Activated CD8-positive, alpha-beta memory T cell treated with anti-CD3 and anti-CD28 coated beads for 48 hours (primary cell): Measurements from ENCODE around the gene SLC5A5.
A peak's percentile ranks its signal among the peaks of the same experiment; 100 is the strongest.
"Not testable (repeated sequence)": the region's sequence is repeated elsewhere in the genome, so short reads cannot be mapped to it uniquely, and the experiment has no call there.

Source experiments
- DNase-seq, 3 experiments: peaks; one replicate each; pipeline ENCODE4 v3.0.0-alpha.2; 2020; ENCODE audit warnings: low read depth in 2 of 3, low spot score in 2 of 3

Gene SLC5A5

GRCh38 chr19:17919122-17919521 lies 47.4 kb downstream of the SLC5A5 start:
- not testable (repeated sequence) for DNase-seq

DNA sequence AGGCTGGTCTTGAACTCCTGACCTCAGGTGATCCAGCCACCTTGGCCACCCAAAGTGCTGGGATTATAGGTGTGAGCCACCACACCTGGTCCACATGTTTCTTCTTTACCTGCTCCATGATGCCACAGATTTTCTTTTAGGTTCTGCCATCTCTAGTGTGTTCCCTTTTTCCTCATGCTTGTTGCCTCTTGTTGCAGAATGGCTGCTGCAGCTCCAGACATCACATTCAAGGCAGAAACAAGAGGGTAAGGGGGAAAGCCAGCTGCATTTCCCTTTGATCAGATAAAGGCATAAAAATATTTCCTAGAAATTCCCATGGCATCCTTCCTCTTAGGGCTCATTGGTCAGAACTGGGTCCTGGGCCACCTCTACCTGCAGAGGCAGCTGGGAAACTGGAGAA lies 48.8 kb downstream of the SLC5A5 start:
- no peak for DNase-seq

- DNase-seq, result no peak
Measured at GRCh38 chr19:17922138-17922537, 50.4 kb downstream of the SLC5A5 start.

GRCh38 chr19:17926044-17926443 lies 54.3 kb downstream of the SLC5A5 start:
- DNase-seq, result no peak

GRCh38 chr19:17929056-17929455 lies 57.3 kb downstream of the SLC5A5 start:
- no peak for DNase-seq

DNA sequence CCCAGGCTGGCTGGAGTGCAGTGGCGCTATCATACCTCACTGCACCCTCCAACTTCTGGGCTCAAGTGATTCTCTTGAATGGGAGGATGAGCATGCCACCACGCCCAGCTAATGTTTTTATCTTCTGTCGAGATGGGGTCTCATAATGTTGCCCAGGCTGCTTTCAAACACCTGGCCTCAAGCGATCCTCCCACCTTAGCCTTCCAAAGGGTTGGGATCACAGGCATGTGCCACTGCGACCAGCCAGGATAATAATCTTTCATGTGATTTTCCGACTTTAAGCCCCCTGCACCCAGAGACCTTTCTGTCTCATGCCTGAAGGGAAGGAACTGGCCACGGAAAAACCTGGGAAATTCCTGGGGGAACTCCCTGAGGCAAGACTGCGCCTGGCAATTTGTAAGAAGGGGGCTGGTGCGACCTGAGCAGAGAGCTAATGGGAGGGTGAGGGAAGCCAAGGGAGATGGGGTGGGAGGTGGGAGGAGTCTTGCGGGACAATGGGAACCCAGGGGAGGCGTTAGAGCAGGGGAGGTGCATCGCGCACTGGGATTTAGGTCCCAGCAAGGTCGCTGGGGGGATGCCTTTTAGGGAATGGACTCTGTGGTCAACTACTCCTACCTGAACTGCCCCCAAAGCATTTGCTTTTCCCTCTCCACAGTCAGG lies 59.9 kb downstream of the SLC5A5 start:
- DNase-seq, result no peak

DNA sequence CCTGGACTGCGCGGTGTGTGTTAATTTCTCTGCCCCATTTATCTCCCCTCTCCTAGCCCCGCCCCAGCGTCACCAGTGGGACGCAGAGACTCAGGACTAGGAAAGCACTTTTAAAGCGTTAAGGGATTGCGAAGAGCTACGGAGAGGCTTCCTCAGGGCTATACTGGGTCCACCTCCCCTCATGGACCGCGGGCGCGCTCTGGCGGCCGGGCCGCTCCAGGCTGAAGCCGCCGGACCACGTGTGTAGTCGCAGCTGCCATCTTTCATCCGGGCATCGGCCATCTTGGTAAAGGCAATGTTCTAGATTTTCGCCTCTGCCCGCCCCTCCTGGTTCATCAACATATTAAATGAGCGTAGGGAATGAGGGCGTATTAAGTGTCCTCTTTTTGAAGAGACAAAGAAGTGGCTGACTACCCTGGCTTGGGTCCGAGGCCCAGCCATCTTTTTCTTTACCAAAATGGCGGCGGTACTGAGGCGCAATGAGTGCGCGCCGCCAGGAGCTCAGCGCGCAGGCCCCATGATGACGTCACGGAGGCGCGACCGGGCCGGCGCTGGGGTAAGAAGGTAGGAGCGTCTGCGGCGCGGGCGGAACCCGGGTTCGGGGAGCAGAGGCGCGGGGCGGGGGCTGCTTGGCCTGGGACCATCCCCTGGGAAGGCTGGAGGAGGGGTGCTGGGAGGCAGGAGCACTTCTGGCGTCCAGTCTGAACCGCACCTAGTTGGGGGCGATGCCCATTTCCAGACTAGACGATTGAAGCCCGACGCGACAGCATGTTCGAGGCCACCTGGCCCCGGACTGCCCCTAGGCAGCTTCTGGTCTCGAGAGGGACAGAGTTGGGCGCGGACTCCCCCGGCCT lies 61.0 kb downstream of the SLC5A5 start, which contains the start of gene CCDC124:
Gene CCDC124 (plus strand): TSS at position 531 of the 854 bp plus-strand sequence. CDS start 3,406 bp downstream, outside the sequence.
- peak; percentile 81 to 85 (median 84) for DNase-seq

DNA sequence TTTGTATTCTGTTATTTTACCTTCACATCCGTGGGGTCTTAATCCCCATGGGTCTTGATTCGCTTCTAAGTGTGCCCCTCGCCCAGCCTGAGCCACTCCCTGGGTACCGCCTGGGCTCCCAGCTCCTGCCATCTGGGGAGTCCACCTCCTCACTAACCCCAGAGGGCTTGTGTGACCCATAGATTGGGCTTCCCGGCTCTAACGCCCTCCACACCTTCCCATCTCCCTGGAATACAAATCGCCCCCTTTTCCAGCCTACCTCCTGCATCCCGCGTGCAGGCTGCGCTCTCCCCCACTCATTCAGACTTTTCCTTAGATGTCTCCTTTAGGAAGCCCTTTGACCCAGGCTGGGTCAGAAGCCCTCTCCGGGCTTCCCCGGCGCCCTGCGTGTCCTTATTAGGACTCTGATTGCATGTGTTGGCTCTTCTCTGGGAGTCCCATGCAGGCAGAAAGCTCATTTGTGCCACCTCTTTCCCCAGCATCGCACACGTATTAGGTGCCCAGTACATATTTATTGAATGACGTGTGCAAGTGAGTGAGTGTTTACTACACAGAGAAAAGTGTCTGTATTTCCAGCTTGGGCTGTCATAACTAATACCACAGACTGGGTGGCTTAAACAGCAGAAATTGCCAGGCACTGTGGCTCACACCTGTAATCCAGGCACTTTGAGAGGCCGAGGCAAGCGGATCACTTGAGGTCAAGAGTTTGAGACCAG lies 61.8 kb downstream of the SLC5A5 start:
- DNase-seq, result no peak

- DNase-seq, result no peak
Measured at GRCh38 chr19:17936379-17936778, 64.6 kb downstream of the SLC5A5 start.

GRCh38 chr19:17937371-17937900 lies 65.7 kb downstream of the SLC5A5 start:
- DNase-seq, result no peak

DNA sequence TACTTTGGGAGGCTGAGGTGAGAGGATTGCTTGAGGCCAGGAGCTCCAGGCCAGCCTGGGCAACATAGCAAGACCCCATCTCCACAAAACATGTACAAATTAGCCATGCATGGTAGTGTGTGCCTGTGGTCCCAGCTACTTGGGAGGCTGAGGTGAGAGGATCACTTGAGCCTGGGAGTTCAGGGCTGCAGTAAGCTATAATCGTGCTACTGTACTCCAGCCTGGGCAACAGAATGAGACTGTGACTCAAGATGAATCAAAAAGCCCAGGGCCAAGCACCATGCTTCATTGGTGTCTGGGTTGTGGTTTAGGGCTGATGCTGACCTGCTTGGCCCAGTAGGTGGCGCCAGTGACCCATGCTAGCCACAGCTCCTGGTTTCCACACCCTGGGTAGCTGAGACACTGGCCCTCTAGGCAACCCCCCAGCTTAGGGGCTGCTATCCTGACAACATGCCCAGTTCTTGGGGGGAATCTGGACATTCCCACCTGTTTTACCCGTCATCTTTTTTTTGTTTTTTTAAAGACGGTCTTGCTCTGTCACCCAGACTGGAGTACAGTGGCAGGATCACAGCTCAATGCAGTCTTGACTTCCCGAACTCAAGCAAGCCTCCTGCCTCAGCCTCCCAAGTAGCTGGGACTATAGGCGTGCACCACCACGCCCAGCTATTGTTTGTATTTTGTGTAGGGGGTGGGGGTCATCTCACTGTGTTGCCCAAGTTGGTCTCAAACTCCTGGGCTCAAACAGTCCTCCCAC lies 66.5 kb downstream of the SLC5A5 start:
- peak; percentile 59 to 72 (median 70) for DNase-seq

DNA sequence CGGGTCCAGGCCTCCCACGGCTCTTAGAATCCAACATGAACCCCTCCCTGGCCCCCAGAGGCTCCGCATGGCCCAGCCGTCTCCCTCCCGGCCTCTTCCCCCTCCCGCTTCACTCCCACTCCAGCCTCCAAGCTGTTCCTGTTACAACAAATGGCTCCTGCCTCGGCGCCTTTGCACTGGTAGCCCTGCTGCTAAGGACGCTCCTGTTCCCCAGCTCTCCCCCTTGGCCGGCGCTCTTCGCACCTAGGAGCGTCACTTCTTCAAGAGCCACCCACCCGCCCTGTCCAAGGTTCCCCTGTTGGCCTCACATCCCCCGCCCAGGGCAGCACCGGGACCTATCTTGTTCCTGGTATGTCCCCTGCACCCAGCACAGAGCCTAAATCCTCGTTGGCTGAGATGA lies 70.4 kb downstream of the SLC5A5 start:
- no peak for DNase-seq

- DNase-seq, result no peak
Measured at GRCh38 chr19:17942582-17943273, 71.0 kb downstream of the SLC5A5 start.

- DNase-seq, result no peak
Measured at GRCh38 chr19:17943274-17944221, 71.8 kb downstream of the SLC5A5 start.

- no peak for DNase-seq
Measured at GRCh38 chr19:17944301-17944700, 72.6 kb downstream of the SLC5A5 start.
